Esophagus muscularis mucosa (tissue), 4 donors: ENCODE results near the gene KIRREL3. TPM values are rescaled to one million over a fixed set of nuclear protein-coding genes. Genes with fewer than 3 reads are reported as not detected.

Source experiments
- DNase-seq: peaks from one replicate; pipeline ENCODE4 v3.0.0-alpha.2; 2017; ENCODE audit errors: extremely low spot score
- H3K27ac ChIP-seq, 4 donors: fragments of 200-600 bp; sonication (generic); replicated peaks in 1 of 4; 1 replicate in 3 of 4; 2 replicates in 1 of 4; pipeline ENCODE4 v1.5.1; 2016 to 2019; ENCODE audit warnings: mild to moderate bottlenecking in 1 of 4
- H3K27me3 ChIP-seq, 4 donors: fragments of 200-600 bp; sonication (generic); one replicate each; pipeline versions ENCODE4 v1.5.1 to v1.6.0; 2016 to 2019
- H3K36me3 ChIP-seq, 4 donors: fragments of 200-600 bp; sonication (generic); one replicate each; pipeline ENCODE4 v1.5.1; 2016 to 2019
- H3K4me1 ChIP-seq, 4 donors: fragments of 200-600 bp; sonication (generic); one replicate each; pipeline ENCODE4 v1.5.1; 2016 to 2019
- H3K4me3 ChIP-seq, 4 donors: fragments of 200-600 bp; sonication (generic); 1 replicate in 2 of 4; 2 replicates in 2 of 4; pipeline ENCODE4 v1.5.1; 2016 to 2019; ENCODE audit warnings: mild to moderate bottlenecking in 4 of 4, moderate library complexity in 1 of 4
- H3K9me3 ChIP-seq, 4 donors: fragments of 200-600 bp; sonication (generic); 1 replicate in 3 of 4; 2 replicates in 1 of 4; pipeline ENCODE4 v1.5.1; 2016 to 2019
- EP300 ChIP-seq: sonication (generic); formaldehyde crosslinking; IDR thresholded peaks from one replicate; pipeline ENCODE4 v1.6.1; 2017; ENCODE audit warnings: antibody characterized with exemption
- POLR2A ChIP-seq: fragments of 450-650 bp; IDR thresholded peaks from one replicate; pipeline ENCODE4 v1.6.1; 2017; ENCODE audit warnings: antibody characterized with exemption, moderate library complexity, mild to moderate bottlenecking, low read depth
- POLR2AphosphoS5 ChIP-seq, 2 donors: sonication (generic); formaldehyde crosslinking; IDR thresholded peaks; one replicate each; pipeline ENCODE4 v1.6.1; 2017; ENCODE audit warnings: antibody characterized with exemption in 2 of 2
- WGBS: methylation state at CpG from one replicate; pipeline ENCODE4 v1.1.5; 2018; 5-methylcytosine and 5-hydroxymethylcytosine counted together
- intact Hi-C: fragments of 100-400 bp; cut with DNase I; formaldehyde crosslinking; loops from one replicate; pipeline ENCODE4 v1.15.1; 2023
- total RNA-seq, 4 donors: library from RNA; depleted of rRNA; stranded (reverse); fragments of >200 nt; gene quantifications; one replicate each; pipeline versions ENCODE4 v1.1.0 to v1.2.1, GENCODE V29; 2016
- TF ChIP-seq, protein P1 (sequence below), 3 experiments: fragments of 200-600 bp in 2 of 3; fragments of 450-650 bp in 1 of 3; sonication (generic) in 2 of 3; IDR thresholded peaks; one replicate each; pipeline ENCODE4 v1.5.1; 2017 to 2019; ENCODE audit warnings: antibody characterized with exemption in 3 of 3, mild to moderate bottlenecking in 2 of 3, moderate library complexity in 1 of 3

KIRREL3 gene
- total RNA-seq, 4 donors from 2014 or later = 1.7 to 6.5 (median 3.1) TPM

DNA sequence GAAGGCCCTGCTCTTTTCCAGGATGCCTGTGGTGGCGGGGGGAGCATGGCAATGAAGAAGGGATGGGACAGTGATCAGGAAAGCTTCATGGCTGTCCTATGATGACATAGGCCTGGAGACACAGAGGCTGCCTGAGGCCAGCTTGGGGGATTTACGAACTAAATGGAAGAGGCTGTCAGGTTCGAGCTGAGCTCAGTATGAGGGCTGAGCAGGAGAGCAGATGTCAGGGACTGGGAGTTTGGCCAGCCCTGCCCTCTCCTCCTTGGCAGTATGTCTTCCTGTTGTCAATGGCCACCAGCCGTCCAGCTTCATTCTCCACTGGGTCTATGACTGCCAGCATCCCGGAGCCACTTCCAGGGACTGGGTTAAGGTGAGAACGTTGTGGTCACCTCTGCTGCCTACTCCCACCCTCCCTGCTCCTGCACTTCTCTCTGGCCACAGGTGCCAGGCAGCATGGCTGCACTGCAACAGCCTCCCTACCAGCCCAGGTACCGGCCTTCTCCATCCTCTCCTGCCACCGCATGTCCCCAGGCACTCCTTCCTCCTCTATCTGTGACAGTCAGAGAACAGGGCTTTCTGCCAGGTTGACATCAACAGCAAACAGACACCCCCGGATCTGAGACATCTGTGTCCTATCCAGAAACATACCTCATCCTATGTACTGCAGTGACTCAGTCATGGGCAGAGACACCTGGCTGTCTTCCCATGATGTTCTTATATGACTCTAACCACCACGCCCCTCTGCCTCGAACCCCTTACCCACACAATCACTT, 75.1 kb downstream of the KIRREL3 start:
- TF ChIP-seq EP300 (no peak), POLR2AphosphoS5 (IDR thresholded peaks at IDR 0.05) (no peak)
- 73% methylated on average over 11 of the region's 11 CpGs for WGBS
- peaks cover 0 to 16% (median 0%) of the 10 kb centered on the region in 4 donors for H3K27me3 ChIP-seq
- H3K4me3 ChIP-seq = no peak overlapping the region
- H3K4me1 ChIP-seq = no peaks in the 10 kb centered on the region
- DNase-seq = no peak
- no peak overlapping the region for H3K27ac ChIP-seq
- no peaks in the 10 kb centered on the region for H3K36me3 ChIP-seq
- intact Hi-C loops = no loop called here
- no peaks in the 10 kb centered on the region for H3K9me3 ChIP-seq

DNA sequence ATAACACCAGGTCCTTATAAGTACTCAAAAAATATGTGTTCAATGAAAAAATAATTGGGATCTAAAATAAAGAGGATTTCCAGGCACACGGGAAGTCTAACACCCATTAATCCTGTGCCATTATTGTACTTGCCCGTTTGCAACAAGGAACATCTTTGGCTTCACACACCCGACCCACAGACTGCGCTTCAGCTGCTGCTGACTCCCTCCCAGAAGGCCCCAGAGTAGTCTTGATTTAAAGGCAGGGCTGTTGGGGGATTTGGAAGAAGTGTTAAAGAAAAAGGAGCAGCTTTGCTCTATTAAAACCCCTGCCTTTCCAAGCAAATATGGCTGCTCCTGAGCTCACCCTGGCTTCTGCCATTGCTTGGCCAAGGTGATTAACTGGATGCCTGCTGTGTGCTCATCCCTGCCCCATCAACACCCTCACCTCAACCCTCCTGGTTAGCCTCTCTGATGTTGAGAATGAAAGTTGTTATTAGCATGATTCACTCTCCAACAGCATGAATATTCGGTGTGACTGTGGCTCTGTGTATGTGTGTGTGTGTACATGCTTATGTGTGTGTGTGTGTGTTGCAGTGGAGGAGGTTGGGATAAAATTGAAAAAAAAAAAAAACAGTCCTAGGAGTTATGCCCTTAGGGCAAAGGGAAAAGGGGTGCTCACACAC, 76.1 kb downstream of the KIRREL3 start:
- H3K9me3 ChIP-seq = no peaks in the 10 kb centered on the region
- H3K27me3 ChIP-seq = peaks cover 0 to 16% (median 0%) of the 10 kb centered on the region in 4 donors
- no peak for DNase-seq
- intact Hi-C loops = no loop called here
- no peak overlapping the region for H3K27ac ChIP-seq
- WGBS = 54% methylated on average over 5 of the region's 5 CpGs
- H3K4me3 ChIP-seq = no peak overlapping the region
- TF ChIP-seq EP300 (no peak), POLR2A (no peak), POLR2AphosphoS5 (IDR thresholded peaks at IDR 0.05) (no peak)
- TF ChIP-seq, protein P1, sequence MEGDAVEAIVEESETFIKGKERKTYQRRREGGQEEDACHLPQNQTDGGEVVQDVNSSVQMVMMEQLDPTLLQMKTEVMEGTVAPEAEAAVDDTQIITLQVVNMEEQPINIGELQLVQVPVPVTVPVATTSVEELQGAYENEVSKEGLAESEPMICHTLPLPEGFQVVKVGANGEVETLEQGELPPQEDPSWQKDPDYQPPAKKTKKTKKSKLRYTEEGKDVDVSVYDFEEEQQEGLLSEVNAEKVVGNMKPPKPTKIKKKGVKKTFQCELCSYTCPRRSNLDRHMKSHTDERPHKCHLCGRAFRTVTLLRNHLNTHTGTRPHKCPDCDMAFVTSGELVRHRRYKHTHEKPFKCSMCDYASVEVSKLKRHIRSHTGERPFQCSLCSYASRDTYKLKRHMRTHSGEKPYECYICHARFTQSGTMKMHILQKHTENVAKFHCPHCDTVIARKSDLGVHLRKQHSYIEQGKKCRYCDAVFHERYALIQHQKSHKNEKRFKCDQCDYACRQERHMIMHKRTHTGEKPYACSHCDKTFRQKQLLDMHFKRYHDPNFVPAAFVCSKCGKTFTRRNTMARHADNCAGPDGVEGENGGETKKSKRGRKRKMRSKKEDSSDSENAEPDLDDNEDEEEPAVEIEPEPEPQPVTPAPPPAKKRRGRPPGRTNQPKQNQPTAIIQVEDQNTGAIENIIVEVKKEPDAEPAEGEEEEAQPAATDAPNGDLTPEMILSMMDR (IDR thresholded peaks at IDR 0.05) = no peak
- H3K4me1 ChIP-seq = no peaks in the 10 kb centered on the region
- H3K36me3 ChIP-seq = no peaks in the 10 kb centered on the region

DNA sequence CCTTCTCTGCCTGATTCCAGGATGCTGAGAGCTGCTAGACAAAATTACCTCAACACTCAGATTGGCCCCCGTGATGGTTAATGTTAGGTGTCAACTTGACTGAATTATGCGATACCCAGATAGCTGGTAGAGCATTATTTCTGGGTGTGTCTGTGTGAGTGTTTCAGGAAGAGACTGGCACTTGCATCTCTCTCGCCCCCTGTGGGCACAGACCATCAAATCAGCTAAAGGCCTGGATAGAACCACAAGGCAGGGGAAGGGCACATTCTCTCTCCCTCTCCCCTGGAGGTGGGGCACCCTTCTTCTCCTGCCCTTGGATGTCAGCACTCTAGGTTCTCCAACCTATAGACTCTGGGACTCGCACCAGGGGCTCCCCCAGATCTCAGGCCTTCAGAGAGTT, 79.7 kb downstream of the KIRREL3 start:
- Histone ChIP-seq H3K36me3 (no peaks in the 10 kb centered on the region), H3K9me3 (no peaks in the 10 kb centered on the region), H3K4me1 (no peaks in the 10 kb centered on the region), H3K27me3 (peaks cover 0 to 15% (median 0%) of the 10 kb centered on the region in 4 donors), H3K4me3 (no peak overlapping the region), H3K27ac (no peak overlapping the region)
- 90% methylated on average over 4 of the region's 4 CpGs for WGBS
- no peak for DNase-seq
- TF ChIP-seq EP300 (no peak), POLR2A (no peak), POLR2AphosphoS5 (IDR thresholded peaks at IDR 0.05) (no peak)
- TF ChIP-seq, protein P1 (IDR thresholded peaks at IDR 0.05) = no peak
- intact Hi-C loops = no loop called here

DNA sequence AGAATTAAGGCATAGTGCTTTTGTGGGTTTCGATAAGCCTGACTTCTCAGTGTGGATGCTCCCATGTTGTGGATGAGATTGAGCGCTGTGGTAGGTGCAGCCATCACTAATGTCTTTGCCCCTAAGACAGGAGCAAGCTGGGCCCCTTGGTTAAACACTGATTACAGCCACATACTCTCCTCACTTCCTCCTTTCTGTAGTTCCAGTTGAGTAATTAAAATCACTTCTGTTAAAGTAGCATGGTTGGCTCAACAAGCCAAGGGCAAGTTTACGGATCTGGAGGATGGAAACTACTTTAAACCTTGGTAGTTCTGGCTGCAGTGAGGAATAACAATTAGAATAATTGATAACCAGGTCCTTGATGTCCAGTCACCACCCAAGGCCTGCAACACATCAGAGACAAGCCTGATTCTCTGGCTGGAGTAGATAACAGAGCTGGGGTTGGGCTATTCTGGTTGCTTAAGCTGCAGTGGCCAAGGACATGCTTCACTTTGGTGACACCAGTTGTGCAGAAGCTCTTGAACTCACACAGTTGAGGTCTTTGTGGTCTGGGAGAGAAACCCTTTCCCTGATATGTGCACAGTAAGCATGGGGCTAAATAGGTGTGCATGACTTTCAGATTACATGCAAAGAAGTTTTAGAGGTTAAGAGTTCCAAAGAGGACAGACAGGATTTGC, 81.3 kb downstream of the KIRREL3 start:
- 83% methylated on average over 3 of the region's 3 CpGs for WGBS
- TF ChIP-seq POLR2A (no peak), EP300 (no peak), POLR2AphosphoS5 (IDR thresholded peaks at IDR 0.05) (no peak)
- TF ChIP-seq, protein P1 (IDR thresholded peaks at IDR 0.05) = no peak
- Histone ChIP-seq H3K27ac (no peak overlapping the region), H3K4me3 (no peak overlapping the region), H3K9me3 (no peaks in the 10 kb centered on the region), H3K27me3 (no peaks in the 10 kb centered on the region), H3K36me3 (no peaks in the 10 kb centered on the region), H3K4me1 (no peaks in the 10 kb centered on the region)
- intact Hi-C loops = no loop called here
- no peak for DNase-seq

DNA sequence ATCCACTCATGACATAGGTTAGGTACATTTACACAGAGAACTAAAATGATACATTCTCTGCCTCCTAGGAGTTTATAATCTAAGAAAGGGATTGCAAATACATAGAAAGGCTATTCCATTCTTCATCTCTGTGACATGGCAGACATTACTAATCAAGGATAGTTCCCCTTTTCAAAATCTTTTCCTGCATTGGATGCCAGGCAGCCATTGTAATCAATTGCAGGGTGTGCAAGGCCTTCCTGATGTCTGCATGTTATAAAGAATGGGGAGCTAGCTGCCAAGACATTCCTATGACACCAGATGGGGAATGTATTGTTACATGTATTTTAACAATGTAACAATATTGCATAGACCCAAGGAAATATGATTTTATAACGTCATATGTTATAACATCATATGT, 82.0 kb downstream of the KIRREL3 start:
- intact Hi-C loops = no loop called here
- no peaks in the 10 kb centered on the region for H3K9me3 ChIP-seq
- H3K4me1 ChIP-seq = no peaks in the 10 kb centered on the region
- no peak for DNase-seq
- no peaks in the 10 kb centered on the region for H3K27me3 ChIP-seq
- H3K27ac ChIP-seq = no peak overlapping the region
- WGBS = 81% methylated on average over 1 of the region's 1 CpG
- no peak overlapping the region for H3K4me3 ChIP-seq
- TF ChIP-seq POLR2A (no peak), EP300 (no peak), POLR2AphosphoS5 (IDR thresholded peaks at IDR 0.05) (no peak)
- TF ChIP-seq, protein P1 (IDR thresholded peaks at IDR 0.05) = no peak
- H3K36me3 ChIP-seq = no peaks in the 10 kb centered on the region
